ENCODE results near the gene RDH14.

- TF ChIP-seq CTCF (IDR thresholded peaks at IDR 0.05; ENCODE audit: low read depth, low read length) (no peak), MYC (IDR thresholded peaks at IDR 0.05; ENCODE audit: low read depth, low read length) (no peak), POLR2A (IDR thresholded peaks at IDR 0.05; ENCODE audit: extremely low read depth, insufficient read length) (peak; percentile 29)
Measured at GRCh38 chr2:18560797-18561085, 288 bp upstream of the RDH14 start.

All from NB4 (cell line).